ENCODE data around the gene MYH15. TPM values are rescaled to one million over a fixed set of nuclear protein-coding genes. Genes with fewer than 3 reads are reported as not detected.

The MYH15 gene
- total RNA-seq, 4 donors from 2014 or later: 0.08 to 0.11 (median 0.10) TPM; not detected in 1

DNA sequence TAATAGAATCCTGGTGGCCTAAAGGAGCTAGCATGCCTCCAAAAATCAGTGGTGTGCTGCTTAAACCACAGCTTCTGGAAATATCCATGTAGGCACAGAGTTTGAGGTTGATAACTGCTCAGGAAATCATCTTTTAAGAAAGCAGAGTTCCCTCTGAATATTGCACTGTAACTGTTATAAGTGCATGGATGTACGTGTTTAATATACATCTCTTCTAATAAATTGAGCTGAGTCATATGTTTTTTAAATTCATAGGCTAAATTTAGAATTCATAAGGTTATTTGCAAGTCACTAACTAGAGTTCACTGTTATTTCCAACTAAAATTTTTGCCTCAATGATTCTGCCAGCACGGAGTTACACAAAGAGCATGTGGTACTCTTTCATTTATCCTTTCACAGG lies 68.9 kb downstream of the MYH15 start:
- Histone ChIP-seq H3K27ac (no peak overlapping the region), H3K9me3 (no peaks in the 10 kb centered on the region), H3K4me3 (replicated peaks in 1 of 3) (no peak overlapping the region), H3K4me1 (no peaks in the 10 kb centered on the region), H3K36me3 (no peaks in the 10 kb centered on the region), H3K27me3 (no peaks in the 10 kb centered on the region)
- WGBS, 2 donors: 81 to 83% methylated on average over 2 of the region's 2 CpGs
- no peak for DNase-seq
- TF ChIP-seq, protein P1, sequence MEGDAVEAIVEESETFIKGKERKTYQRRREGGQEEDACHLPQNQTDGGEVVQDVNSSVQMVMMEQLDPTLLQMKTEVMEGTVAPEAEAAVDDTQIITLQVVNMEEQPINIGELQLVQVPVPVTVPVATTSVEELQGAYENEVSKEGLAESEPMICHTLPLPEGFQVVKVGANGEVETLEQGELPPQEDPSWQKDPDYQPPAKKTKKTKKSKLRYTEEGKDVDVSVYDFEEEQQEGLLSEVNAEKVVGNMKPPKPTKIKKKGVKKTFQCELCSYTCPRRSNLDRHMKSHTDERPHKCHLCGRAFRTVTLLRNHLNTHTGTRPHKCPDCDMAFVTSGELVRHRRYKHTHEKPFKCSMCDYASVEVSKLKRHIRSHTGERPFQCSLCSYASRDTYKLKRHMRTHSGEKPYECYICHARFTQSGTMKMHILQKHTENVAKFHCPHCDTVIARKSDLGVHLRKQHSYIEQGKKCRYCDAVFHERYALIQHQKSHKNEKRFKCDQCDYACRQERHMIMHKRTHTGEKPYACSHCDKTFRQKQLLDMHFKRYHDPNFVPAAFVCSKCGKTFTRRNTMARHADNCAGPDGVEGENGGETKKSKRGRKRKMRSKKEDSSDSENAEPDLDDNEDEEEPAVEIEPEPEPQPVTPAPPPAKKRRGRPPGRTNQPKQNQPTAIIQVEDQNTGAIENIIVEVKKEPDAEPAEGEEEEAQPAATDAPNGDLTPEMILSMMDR (IDR thresholded peaks at IDR 0.05): no peak
- no peak for TF ChIP-seq POLR2A (IDR thresholded peaks at IDR 0.05)
- intact Hi-C loops (cut with DNase I): no loop called here

DNA sequence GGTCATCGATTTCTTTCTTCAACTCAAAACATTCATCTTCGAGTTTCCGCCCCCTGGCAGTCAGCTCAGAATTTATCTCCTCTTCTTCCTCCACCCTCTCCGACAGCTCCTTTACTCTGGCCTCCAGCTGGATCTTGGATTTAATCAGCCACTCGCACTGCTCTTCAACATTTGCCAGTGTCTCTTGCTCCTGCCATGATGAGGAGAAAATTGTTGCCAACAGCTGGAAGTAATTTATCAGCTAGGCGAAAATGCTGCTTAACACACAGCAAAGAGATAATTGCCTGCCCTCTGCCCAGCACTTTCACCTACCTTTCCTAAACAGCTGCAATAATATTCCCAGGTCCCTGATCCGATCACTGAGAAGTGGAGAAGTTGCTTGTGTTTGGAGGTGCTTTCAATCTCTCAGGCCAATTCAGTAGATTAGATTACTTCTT lies 69.3 kb downstream of the MYH15 start:
- DNase-seq: no peak
- H3K27ac ChIP-seq: no peak overlapping the region

DNA sequence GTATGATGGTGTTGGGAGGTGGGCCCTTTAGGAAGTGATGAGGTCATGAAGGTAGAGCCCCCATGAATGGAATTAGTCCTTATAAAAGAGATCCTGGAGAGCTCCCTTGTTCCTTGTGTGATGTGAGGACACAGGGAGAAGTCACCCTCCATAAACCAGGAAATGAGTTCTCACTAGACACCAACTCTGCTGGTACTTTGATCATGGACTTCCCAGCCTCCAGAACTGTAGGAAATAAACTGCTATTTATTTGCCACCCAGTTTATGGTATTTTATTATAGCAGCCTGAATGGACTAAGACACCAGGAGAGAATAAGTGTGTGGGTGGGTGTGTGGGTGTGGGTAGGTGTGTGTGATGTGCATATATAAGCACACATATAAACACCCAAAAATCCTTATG lies 71.9 kb downstream of the MYH15 start:
- intact Hi-C loops (cut with DNase I): no loop called here
- H3K27ac ChIP-seq: no peak overlapping the region
- no peak overlapping the region for H3K4me3 ChIP-seq (replicated peaks in 1 of 3)
- DNase-seq: no peak
- TF ChIP-seq POLR2A (IDR thresholded peaks at IDR 0.05): no peak
- TF ChIP-seq, protein P1 (IDR thresholded peaks at IDR 0.05): no peak
- H3K9me3 ChIP-seq: no peaks in the 10 kb centered on the region
- no peaks in the 10 kb centered on the region for H3K4me1 ChIP-seq
- H3K36me3 ChIP-seq: no peaks in the 10 kb centered on the region
- no peaks in the 10 kb centered on the region for H3K27me3 ChIP-seq

More for the DNA sequence above, 69.3 kb downstream of the MYH15 start:
- TF ChIP-seq, protein P1 (IDR thresholded peaks at IDR 0.05): no peak
- no peak for TF ChIP-seq POLR2A (IDR thresholded peaks at IDR 0.05)
- Histone ChIP-seq H3K4me3 (replicated peaks in 1 of 3) (no peak overlapping the region), H3K36me3 (no peaks in the 10 kb centered on the region), H3K4me1 (no peaks in the 10 kb centered on the region), H3K9me3 (no peaks in the 10 kb centered on the region), H3K27me3 (no peaks in the 10 kb centered on the region)
- intact Hi-C loops (cut with DNase I): no loop called here
- WGBS, 2 donors: 55 to 70% methylated on average over 7 of the region's 7 CpGs

DNA sequence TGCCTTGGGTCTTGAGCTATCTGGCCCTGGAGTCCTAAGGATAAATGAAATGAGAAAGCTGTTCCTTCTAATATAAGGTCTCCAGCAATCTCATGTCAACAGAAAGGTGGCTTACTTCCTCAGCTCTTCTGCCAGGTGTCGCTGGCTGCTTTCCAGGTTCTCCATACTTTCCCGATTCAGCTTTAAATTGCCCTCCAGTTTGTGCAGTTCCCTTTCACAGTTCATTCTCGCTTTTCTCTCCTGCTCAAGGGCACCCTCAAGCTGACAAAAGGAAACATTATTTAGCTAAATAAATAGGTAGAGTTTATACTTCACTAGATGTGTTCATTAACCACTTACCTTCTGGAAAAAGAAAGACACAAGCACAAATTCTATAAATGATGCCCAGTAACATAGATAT lies 73.0 kb downstream of the MYH15 start:
- Histone ChIP-seq H3K4me1 (no peaks in the 10 kb centered on the region), H3K9me3 (no peaks in the 10 kb centered on the region), H3K36me3 (no peaks in the 10 kb centered on the region), H3K4me3 (replicated peaks in 1 of 3) (no peak overlapping the region), H3K27ac (no peak overlapping the region), H3K27me3 (no peaks in the 10 kb centered on the region)
- TF ChIP-seq, protein P1 (IDR thresholded peaks at IDR 0.05): peak in 2 of 6 experiments; percentile 8 to 35
- no peak for TF ChIP-seq POLR2A (IDR thresholded peaks at IDR 0.05)
- intact Hi-C loops (cut with DNase I): no loop called here
- 17 to 20% methylated on average over 3 of the region's 3 CpGs for WGBS, 2 donors
- DNase-seq: peak; percentile 36 to 39

DNA sequence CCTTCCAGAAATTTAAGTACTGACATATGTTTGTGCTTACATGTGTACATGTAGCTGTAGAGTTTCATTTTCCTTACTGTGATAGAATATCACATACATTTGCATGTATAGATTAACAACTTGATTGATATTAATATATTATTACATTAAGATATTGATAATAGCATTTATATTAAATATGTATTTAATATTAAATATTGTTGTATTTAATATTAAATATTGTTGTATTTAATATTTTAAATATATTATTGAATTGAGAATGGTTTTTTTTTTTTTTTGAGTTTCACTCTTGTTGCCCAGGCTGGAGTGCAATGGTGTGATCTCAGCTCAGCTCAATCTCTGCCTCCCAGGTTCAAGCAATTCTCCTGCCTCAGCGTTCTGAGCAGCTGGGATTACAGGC lies 76.5 kb downstream of the MYH15 start:
- H3K9me3 ChIP-seq: no peaks in the 10 kb centered on the region
- no peak for TF ChIP-seq POLR2A (IDR thresholded peaks at IDR 0.05)
- 73 to 89% methylated on average over 1 of the region's 1 CpG for WGBS, 2 donors
- no peak overlapping the region for H3K4me3 ChIP-seq (replicated peaks in 1 of 3)
- no peaks in the 10 kb centered on the region for H3K4me1 ChIP-seq
- intact Hi-C loops (cut with DNase I): no loop called here
- H3K27ac ChIP-seq: no peak overlapping the region
- H3K27me3 ChIP-seq: no peaks in the 10 kb centered on the region
- DNase-seq: no peak
- no peaks in the 10 kb centered on the region for H3K36me3 ChIP-seq

DNA sequence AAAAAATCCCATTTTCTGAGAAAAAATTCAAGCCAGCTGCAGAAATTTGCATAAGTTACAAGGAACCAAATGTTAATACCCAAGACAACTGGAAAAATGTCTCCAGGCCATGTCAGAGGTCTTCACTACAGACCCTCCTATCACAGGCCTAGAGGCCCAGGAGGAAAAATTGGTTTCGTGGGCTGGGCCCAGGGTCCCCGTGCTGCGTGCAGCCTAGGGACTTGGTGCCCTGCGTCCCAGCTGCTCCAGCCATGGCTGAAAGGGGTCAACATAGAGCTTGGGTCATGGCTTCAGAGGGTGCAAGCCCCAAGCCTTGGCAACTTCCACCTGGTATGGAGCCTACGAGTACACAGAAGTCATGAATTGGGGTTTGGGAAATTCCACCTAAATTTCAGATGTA lies 78.0 kb downstream of the MYH15 start:
- intact Hi-C loops (cut with DNase I): no loop called here
- Histone ChIP-seq H3K36me3 (no peaks in the 10 kb centered on the region), H3K4me1 (no peaks in the 10 kb centered on the region), H3K9me3 (no peaks in the 10 kb centered on the region), H3K27me3 (no peaks in the 10 kb centered on the region), H3K4me3 (replicated peaks in 1 of 3) (no peak overlapping the region), H3K27ac (no peak overlapping the region)
- TF ChIP-seq POLR2A (IDR thresholded peaks at IDR 0.05): no peak
- TF ChIP-seq, protein P1 (IDR thresholded peaks at IDR 0.05): no peak
- no peak for DNase-seq
- WGBS, 2 donors: 83 to 95% methylated on average over 4 to 5 of the region's 5 CpGs

All from thyroid gland (tissue), 4 donors.